ENCODE results near the gene NAALAD2.

- TF ChIP-seq CTCF (IDR thresholded peaks at IDR 0.05) (no peak), POLR2AphosphoS5 (IDR thresholded peaks at IDR 0.05) (no peak), POLR2A (IDR thresholded peaks at IDR 0.05) (no peak)
Measured at GRCh38 chr11:90135016-90135415, 553 bp downstream of the NAALAD2 start.
